IMR-90 (cell line): ENCODE results near the gene H19. TPM values are rescaled to one million over a fixed set of nuclear protein-coding genes. Genes with fewer than 3 reads are reported as not detected.

ENCODE experiments used
- ATAC-seq: fragments of 200-7000 bp; cut with Tn5 transposase; 2 replicates; pipeline ENCODE4 v1.9.1; 2020; ENCODE audit warnings: low read depth, mild to moderate bottlenecking, moderate library complexity
- BruUV-seq: library from RNA; stranded (reverse); fragments of 400-500 nt; replicated peaks from 2 replicates; lab custom pipeline; 2021; lab: Mats Ljungman, UMichigan
- CTCF ChIA-PET: fragments of 300-600 bp; formaldehyde crosslinking; extraction: SDS; loops from one replicate; lab custom pipeline; 2021; ENCODE audit warnings: antibody characterized with exemption; lab: Yijun Ruan, JAX
- POLR2A ChIA-PET: fragments of 300-600 bp; sonication (Branson Sonifier 250); formaldehyde crosslinking; loops from one replicate; lab custom pipeline; 2022; ENCODE audit warnings: antibody characterized with exemption; ENCODE audit not compliant: unreplicated experiment; lab: Charles Lee
- DNase-seq: peaks from one replicate; pipeline ENCODE4 v3.0.0; 2013
- H2AFZ ChIP-seq: replicated peaks from 2 replicates; pipeline ENCODE3; 2013; ENCODE audit warnings: low read length, mild to moderate bottlenecking; ENCODE audit not compliant: poor library complexity
- H2AK5ac ChIP-seq: 2 replicates; pipeline ENCODE4 v1.6.1; 2013; ENCODE audit warnings: low read depth, low read length, inconsistent platforms
- H2AK9ac ChIP-seq: replicated peaks from 2 replicates; pipeline ENCODE3; 2013; ENCODE audit warnings: mild to moderate bottlenecking, low read depth, low read length, moderate library complexity; ENCODE audit not compliant: poor library complexity
- H2BK120ac ChIP-seq: 2 replicates; pipeline ENCODE4 v1.6.1; 2013; ENCODE audit warnings: low read depth, low read length, inconsistent platforms
- H2BK15ac ChIP-seq: 3 replicates; pipeline ENCODE4 v1.6.1; 2013; ENCODE audit warnings: low read depth, low read length, inconsistent platforms
- H2BK20ac ChIP-seq: 2 replicates; pipeline ENCODE4 v1.6.1; 2013; ENCODE audit warnings: low read depth, mild to moderate bottlenecking, inconsistent platforms, low read length, moderate library complexity
- H2BK5ac ChIP-seq: 2 replicates; pipeline ENCODE4 v1.6.1; 2013; ENCODE audit warnings: mild to moderate bottlenecking, low read depth, low read length, inconsistent platforms; ENCODE audit not compliant: poor library complexity, severe bottlenecking
- H3K14ac ChIP-seq: replicated peaks from 2 replicates; pipeline ENCODE4 v1.6.1; 2013; ENCODE audit warnings: low read depth, low read length, inconsistent platforms
- H3K18ac ChIP-seq: 2 replicates; pipeline ENCODE4 v1.6.1; 2013; ENCODE audit warnings: low read depth, low read length, control low read depth
- H3K23ac ChIP-seq: 2 replicates; pipeline ENCODE4 v1.6.1; 2013; ENCODE audit warnings: low read depth, low read length, inconsistent platforms
- H3K27ac ChIP-seq: 2 replicates; pipeline ENCODE4 v1.5.1; 2013; ENCODE audit warnings: mild to moderate bottlenecking, control low read depth, low read length; ENCODE audit not compliant: insufficient read depth
- H3K27me3 ChIP-seq: 2 replicates; pipeline ENCODE4 v1.6.1; 2013; ENCODE audit warnings: low read length; ENCODE audit not compliant: control insufficient read depth, insufficient read depth
- H3K36me3 ChIP-seq: 2 replicates; pipeline ENCODE4 v1.6.1; 2013; ENCODE audit warnings: low read length, mixed read lengths; ENCODE audit not compliant: control insufficient read depth, insufficient read depth
- H3K4ac ChIP-seq: 2 replicates; pipeline ENCODE4 v1.6.1; 2013; ENCODE audit warnings: low read depth, low read length, inconsistent platforms
- H3K4me1 ChIP-seq: 2 replicates; pipeline ENCODE4 v1.6.1; 2013; ENCODE audit warnings: low read length, mixed read lengths; ENCODE audit not compliant: control insufficient read depth, insufficient read depth
- H3K4me2 ChIP-seq: 2 replicates; pipeline ENCODE4 v1.6.1; 2013; ENCODE audit warnings: low read depth, mild to moderate bottlenecking, control low read depth, low read length, moderate library complexity
- H3K4me3 ChIP-seq: 2 replicates; pipeline ENCODE4 v1.5.1; 2013; ENCODE audit warnings: low read depth, mild to moderate bottlenecking, control low read depth, low read length, moderate library complexity; ENCODE audit not compliant: insufficient read depth
- H3K56ac ChIP-seq: 2 replicates; pipeline ENCODE4 v1.6.1; 2013; ENCODE audit warnings: low read length, inconsistent platforms; ENCODE audit not compliant: insufficient read depth; ENCODE audit errors: extremely low read depth
- H3K79me1 ChIP-seq, 2 experiments: 2 replicates each; pipeline ENCODE4 v1.6.1; 2013; ENCODE audit warnings: low read length in 2 of 2, inconsistent platforms in 1 of 2, low read depth in 1 of 2
- H3K9ac ChIP-seq: 2 replicates; pipeline ENCODE4 v1.6.1; 2013; ENCODE audit warnings: low read depth, low read length, control low read depth
- H3K9me1 ChIP-seq: 2 replicates; pipeline ENCODE4 v1.6.1; 2013; ENCODE audit warnings: low read length, inconsistent platforms; ENCODE audit not compliant: insufficient read depth
- H3K9me3 ChIP-seq: 2 replicates; pipeline ENCODE4 v1.6.1; 2013; ENCODE audit warnings: low read length; ENCODE audit not compliant: control insufficient read depth, insufficient read depth
- H4K20me1 ChIP-seq: 2 replicates; pipeline ENCODE4 v1.6.1; 2013; ENCODE audit warnings: low read length, inconsistent platforms; ENCODE audit not compliant: insufficient read depth
- H4K5ac ChIP-seq: 2 replicates; pipeline ENCODE4 v1.6.1; 2013; ENCODE audit warnings: mild to moderate bottlenecking, low read depth, low read length, control low read depth
- H4K8ac ChIP-seq, 2 experiments: 2 replicates each; pipeline ENCODE4 v1.6.1; 2013; ENCODE audit warnings: low read depth in 2 of 2, low read length in 2 of 2, control low read depth in 1 of 2, inconsistent platforms in 1 of 2
- H4K91ac ChIP-seq: 2 replicates; pipeline ENCODE4 v1.6.1; 2013; ENCODE audit warnings: low read depth, low read length, inconsistent platforms; ENCODE audit not compliant: insufficient read depth
- CEBPB ChIP-seq: IDR thresholded peaks from 2 replicates; pipeline ENCODE4 v1.6.1; 2012; ENCODE audit warnings: low read depth, low read length, improper control_type of control experiment
- CHD1 ChIP-seq: IDR thresholded peaks from 2 replicates; pipeline ENCODE4 v1.6.1; 2012; ENCODE audit warnings: low read depth, low read length, improper control_type of control experiment
- CTCF ChIP-seq: conservative IDR thresholded peaks from 2 replicates; pipeline ENCODE4 v1.5.1; 2012; ENCODE audit warnings: mild to moderate bottlenecking, low read depth, low read length, improper control_type of control experiment
- ELK1 ChIP-seq: fragments of 150-350 bp; IDR thresholded peaks from 2 replicates; pipeline ENCODE4 v1.6.1; 2016; ENCODE audit warnings: low read depth, mild to moderate bottlenecking, low read length, moderate library complexity, borderline replicate concordance
- FOS ChIP-seq: fragments of 150-350 bp; IDR thresholded peaks from 2 replicates; pipeline ENCODE4 v1.6.1; 2016; ENCODE audit warnings: low read depth, low read length
- MAFK ChIP-seq: IDR thresholded peaks from 2 replicates; pipeline ENCODE4 v1.6.1; 2012; ENCODE audit warnings: low read depth, low read length, improper control_type of control experiment
- MAZ ChIP-seq: IDR thresholded peaks from 2 replicates; pipeline ENCODE4 v1.6.1; 2012; ENCODE audit warnings: low read depth, mild to moderate bottlenecking, low read length, improper control_type of control experiment, moderate library complexity, borderline replicate concordance
- MXI1 ChIP-seq: IDR thresholded peaks from 2 replicates; pipeline ENCODE4 v1.6.1; 2012; ENCODE audit warnings: low read depth, mild to moderate bottlenecking, low read length, moderate library complexity, borderline replicate concordance
- NFE2L2 ChIP-seq: fragments of 150-350 bp; IDR thresholded peaks from 2 replicates; pipeline ENCODE4 v1.6.1; 2016; ENCODE audit warnings: low read depth, mild to moderate bottlenecking, low read length
- POLR2A ChIP-seq: IDR thresholded peaks from 2 replicates; pipeline ENCODE4 v1.6.1; 2012; ENCODE audit warnings: mild to moderate bottlenecking, low read depth, low read length
- RAD21 ChIP-seq: IDR thresholded peaks from 2 replicates; pipeline ENCODE4 v1.6.1; 2012; ENCODE audit warnings: low read length, improper control_type of control experiment
- RFX5 ChIP-seq: IDR thresholded peaks from 2 replicates; pipeline ENCODE4 v1.8.0; 2012; ENCODE audit warnings: low read depth, mild to moderate bottlenecking, low read length, moderate library complexity
- SMC3 ChIP-seq: fragments of 150-350 bp; IDR thresholded peaks from 2 replicates; pipeline ENCODE4 v1.6.1; 2016; ENCODE audit warnings: low read depth, mild to moderate bottlenecking, antibody characterized with exemption, low read length, moderate library complexity
- USF2 ChIP-seq: fragments of 150-350 bp; IDR thresholded peaks from 2 replicates; pipeline ENCODE4 v1.6.1; 2017; ENCODE audit warnings: mild to moderate bottlenecking, antibody characterized with exemption, low read length, low read depth
- WGBS, 2 experiments: methylation state at CpG; one replicate each; pipeline versions ENCODE4 v1.1.5 to v1.1.7; 2013; ENCODE audit warnings: missing lambda C conversion rate in 2 of 2; ENCODE audit not compliant: insufficient read length in 1 of 2; ENCODE audit errors: extremely low coverage in 2 of 2; 5-methylcytosine and 5-hydroxymethylcytosine counted together
- dilution Hi-C: fragments of 300-500 bp; cut with HindIII; formaldehyde crosslinking; loops from one replicate; pipeline ENCODE4 v1.14.3; 2018; ENCODE audit warnings: low sequenced_read_pairs; ENCODE audit not compliant: unreplicated experiment
- in situ Hi-C: fragments of 300-500 bp; cut with MboI; formaldehyde crosslinking; loops from 3 replicates; pipeline ENCODE4 v1.14.3; 2019; ENCODE audit warnings: low sequenced_read_pairs, inconsistent platforms, mixed read lengths
- intact Hi-C: fragments of 100-400 bp; cut with micrococcal nuclease; formaldehyde crosslinking; loops from 2 replicates; pipeline ENCODE4 v1.10.0; 2022
- polyA plus RNA-seq, 3 experiments: library from polyadenylated mRNA; depleted of rRNA; stranded (reverse); fragments of >200 nt; gene quantifications; 2 replicates each; pipeline ENCODE4 v1.2.3, GENCODE V29; 2012; ENCODE audit warnings: low replicate concordance in 1 of 3
- total RNA-seq: library from RNA; depleted of rRNA; stranded (reverse); fragments of >200 nt; gene quantifications from 2 replicates; pipeline ENCODE4 v1.2.3, GENCODE V29; 2012

H19 gene
- total and polyA plus RNA-seq, 2 of the 4 experiments (the other 2 are of a cell fraction): 0.41 TPM; not detected in 1

- Histone ChIP-seq H2AFZ (no peak overlapping the region), H4K8ac (no peak overlapping the region), H3K18ac (no peak overlapping the region), H4K5ac (no peak overlapping the region), H3K4ac (no peak overlapping the region), H2AK5ac (no peak overlapping the region), H3K4me1 (no peaks in the 10 kb centered on the region), H2BK120ac (no peak overlapping the region), H2BK5ac (no peak overlapping the region), H3K36me3 (no peaks in the 10 kb centered on the region), H3K9ac (no peak overlapping the region), H2BK15ac (no peak overlapping the region), H3K9me3 (no peaks in the 10 kb centered on the region), H3K27me3 (peaks cover 3% of the 10 kb centered on the region; the same call in 1 of the 2 replicates), H2BK20ac (no peak overlapping the region), H3K14ac (no peak overlapping the region), H2AK9ac (no peak overlapping the region), H3K23ac (no peak overlapping the region), H3K9me1 (no peaks in the 10 kb centered on the region), H3K4me3 (no peak overlapping the region), H3K27ac (no peak overlapping the region), H4K20me1 (no peaks in the 10 kb centered on the region), H3K4me2 (no peak overlapping the region), H3K56ac (no peak overlapping the region), H4K91ac (no peak overlapping the region), H3K79me1 (no peaks in the 10 kb centered on the region)
- TF ChIP-seq MXI1: no peak
- no peak for TF ChIP-seq MAZ
- no peak for TF ChIP-seq FOS
- no peak for TF ChIP-seq RAD21
- no peak for TF ChIP-seq NFE2L2
- no peak for TF ChIP-seq POLR2A
- no peak for TF ChIP-seq ELK1
- TF ChIP-seq SMC3: no peak
- no peak for TF ChIP-seq CEBPB
- no peak for TF ChIP-seq USF2
- no peak for TF ChIP-seq CHD1
- TF ChIP-seq CTCF: no peak
- no peak for TF ChIP-seq MAFK
- TF ChIP-seq RFX5: no peak
- in situ Hi-C loops: no loop called here
- POLR2A ChIA-PET: no interaction called here
- BruUV-seq: no TSS peak
- no peak for ATAC-seq
- 35% methylated on average over 2 of the region's 2 CpGs; no CpG with 5 or more reads in 1 of the 2 experiments for WGBS, 2 experiments
- dilution Hi-C loops: no loop called here
- CTCF ChIA-PET: no interaction called here
- DNase-seq: no peak
- intact Hi-C loops: no loop called here
Measured at GRCh38 chr11:2041963-2042362, 44.3 kb upstream of the H19 start.
